ENCODE measurements around the gene CLPTM1L. TPM values are rescaled to one million over a fixed set of nuclear protein-coding genes. Genes with fewer than 3 reads are reported as not detected.
A peak's percentile ranks its signal among the peaks of the same experiment; 100 is the strongest.
"Not testable (repeated sequence)": the region's sequence is repeated elsewhere in the genome, so short reads cannot be mapped to it uniquely, and the experiment has no call there.

CLPTM1L gene
- total RNA-seq, 2 experiments from 2014 or later, result 80.9 to 82.7 TPM

DNA sequence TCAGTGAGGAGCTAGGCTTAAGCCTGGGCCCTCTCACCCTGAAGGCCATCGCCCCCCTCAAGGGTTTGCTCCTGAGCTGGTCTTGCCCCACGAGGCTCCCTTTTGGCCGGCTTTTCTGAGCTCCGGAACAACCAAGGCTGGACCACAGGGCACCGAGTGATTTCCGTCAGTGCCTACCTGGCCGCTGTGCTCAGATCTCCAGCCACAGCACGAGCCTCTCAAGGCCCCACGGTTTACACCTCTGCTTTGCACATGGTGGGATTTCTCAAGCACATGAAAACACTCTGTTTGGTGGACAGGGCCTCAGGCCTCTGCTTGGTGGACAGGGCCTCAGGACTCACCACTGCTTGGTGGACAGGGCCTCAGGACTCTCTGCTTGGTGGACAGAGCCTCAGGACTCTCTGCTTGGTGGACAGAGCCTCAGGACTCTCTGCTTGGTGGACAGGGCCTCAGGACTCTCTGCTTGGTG lies 15.8 kb downstream of the CLPTM1L start:
- Mint-ChIP-seq H3K9me3 (no peaks in the 10 kb centered on the region), H3K27ac (no peak overlapping the region), H3K36me3 (peaks cover 13% of the 10 kb centered on the region), H3K4me1 (peaks cover 9% of the 10 kb centered on the region), H3K27me3 (no peaks in the 10 kb centered on the region), H3K4me3 (no peak overlapping the region)
- DNase-seq, result peak; percentile 17
- POLR2A ChIA-PET, result interaction anchor here (1.0 kb wide), 1 partner anchor 10 kb away, joined by 3 read pairs; no protein-coding TSS in a partner anchor
- no peak for ATAC-seq (ENCODE audit: low read depth)

- not testable (repeated sequence) for H3K27ac Mint-ChIP-seq; H3K4me1 Mint-ChIP-seq; DNase-seq; H3K27me3 Mint-ChIP-seq; H3K4me3 Mint-ChIP-seq; H3K9me3 Mint-ChIP-seq; ATAC-seq (ENCODE audit: low read depth)
- H3K36me3 Mint-ChIP-seq, result peaks cover 12% of the 10 kb centered on the region
- POLR2A ChIA-PET, result interaction anchor here (0.6 to 1.0 kb wide), 2 partner anchors 10 to 85 kb away, joined by 3 read pairs; no protein-coding TSS in a partner anchor
These were observed 16.4 kb downstream of the CLPTM1L start for GRCh38 chr5:1328237-1329110.

- H3K27me3 Mint-ChIP-seq; H3K4me3 Mint-ChIP-seq; H3K9me3 Mint-ChIP-seq; H3K4me1 Mint-ChIP-seq; POLR2A ChIA-PET; ATAC-seq (ENCODE audit: low read depth); DNase-seq; H3K36me3 Mint-ChIP-seq: not testable (repeated sequence)
- peak overlapping the region; percentile 69 for H3K27ac Mint-ChIP-seq
These were observed 17.8 kb downstream of the CLPTM1L start for GRCh38 chr5:1326901-1327756.

GRCh38 chr5:1326532-1326875 lies 18.4 kb downstream of the CLPTM1L start:
- H3K36me3 Mint-ChIP-seq; H3K27me3 Mint-ChIP-seq; H3K9me3 Mint-ChIP-seq; H3K4me1 Mint-ChIP-seq; ATAC-seq (ENCODE audit: low read depth); H3K27ac Mint-ChIP-seq; H3K4me3 Mint-ChIP-seq: not testable (repeated sequence)
- DNase-seq, result peak; percentile 3
- POLR2A ChIA-PET, result interaction anchor here (1.0 kb wide), 1 partner anchor 10 kb away, joined by 4 read pairs; no protein-coding TSS in a partner anchor

DNA sequence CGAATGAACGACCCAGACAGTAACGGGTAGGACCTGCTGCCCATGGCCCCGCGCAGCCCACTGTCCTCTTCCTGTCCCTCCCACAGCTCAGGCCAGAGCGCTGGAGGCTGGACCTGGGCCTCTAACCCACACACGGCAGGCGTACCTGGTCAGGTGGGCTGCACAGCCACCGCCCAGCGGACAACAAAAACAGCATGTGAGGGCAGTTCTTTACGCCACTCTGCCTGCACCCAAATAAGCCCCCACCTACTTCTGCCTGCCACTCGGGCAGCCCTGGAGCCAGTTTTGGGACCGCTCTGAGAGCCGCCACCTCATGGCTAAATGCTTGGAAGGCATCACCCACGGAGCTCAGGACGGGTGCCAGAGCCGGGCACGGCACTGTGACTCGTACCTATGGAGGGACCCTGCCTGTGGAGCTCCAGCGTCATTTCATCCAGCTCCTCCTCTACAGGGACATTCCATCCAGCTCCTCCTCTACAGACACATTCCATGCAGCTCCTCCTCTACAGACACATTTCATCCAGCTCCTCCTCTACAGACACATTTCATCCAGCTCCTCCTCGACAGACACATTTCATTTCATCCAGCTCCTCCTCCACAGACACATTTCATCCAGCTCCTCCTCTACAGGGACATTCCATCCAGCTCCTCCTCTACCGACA lies 18.9 kb downstream of the CLPTM1L start:
- peaks cover 7% of the 10 kb centered on the region for H3K4me1 Mint-ChIP-seq
- peaks cover 11% of the 10 kb centered on the region for H3K36me3 Mint-ChIP-seq
- no peak overlapping the region for H3K4me3 Mint-ChIP-seq
- H3K27ac Mint-ChIP-seq, result peak overlapping the region; percentile 22
- DNase-seq, result no peak
- no peak for ATAC-seq (ENCODE audit: low read depth)
- POLR2A ChIA-PET, result interaction anchor here (1.0 kb wide), 1 partner anchor 10 kb away, joined by 4 read pairs; no protein-coding TSS in a partner anchor
- no peaks in the 10 kb centered on the region for H3K9me3 Mint-ChIP-seq
- no peaks in the 10 kb centered on the region for H3K27me3 Mint-ChIP-seq

DNA sequence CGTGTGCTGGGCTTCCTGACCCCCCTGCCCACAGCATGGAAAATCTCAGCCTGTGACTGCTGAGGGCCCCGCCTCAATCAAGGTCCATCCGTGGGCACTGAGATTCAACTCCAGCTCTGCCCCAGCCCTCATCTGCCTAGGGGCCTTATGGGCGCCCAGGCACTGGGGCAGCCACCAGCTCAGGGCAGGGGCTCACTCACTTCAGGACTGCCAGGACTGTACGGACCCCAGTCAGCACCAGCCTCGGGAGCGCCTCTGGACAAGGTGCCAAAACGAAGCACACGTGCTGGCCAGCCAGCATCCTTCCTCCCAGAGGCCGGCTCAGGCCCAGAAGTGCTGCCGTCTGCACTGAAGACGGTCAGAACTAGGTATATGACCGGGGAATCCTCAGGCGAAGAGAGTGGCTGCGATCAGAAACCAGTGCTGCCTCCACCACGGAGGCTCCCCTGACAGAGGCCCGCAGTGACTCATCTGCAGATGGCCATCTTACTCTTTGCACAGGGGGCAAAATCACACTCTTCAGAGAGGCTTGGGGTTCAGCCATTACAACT lies 19.6 kb downstream of the CLPTM1L start:
- POLR2A ChIA-PET, result interaction anchor here (1.0 kb wide), 1 partner anchor 9 kb away, joined by 4 read pairs; no protein-coding TSS in a partner anchor
- Mint-ChIP-seq H3K36me3 (peaks cover 16% of the 10 kb centered on the region), H3K27ac (no peak overlapping the region), H3K4me3 (no peak overlapping the region), H3K27me3 (no peaks in the 10 kb centered on the region), H3K9me3 (no peaks in the 10 kb centered on the region), H3K4me1 (peaks cover 7% of the 10 kb centered on the region)
- no peak for ATAC-seq (ENCODE audit: low read depth)
- DNase-seq, result no peak

DNA sequence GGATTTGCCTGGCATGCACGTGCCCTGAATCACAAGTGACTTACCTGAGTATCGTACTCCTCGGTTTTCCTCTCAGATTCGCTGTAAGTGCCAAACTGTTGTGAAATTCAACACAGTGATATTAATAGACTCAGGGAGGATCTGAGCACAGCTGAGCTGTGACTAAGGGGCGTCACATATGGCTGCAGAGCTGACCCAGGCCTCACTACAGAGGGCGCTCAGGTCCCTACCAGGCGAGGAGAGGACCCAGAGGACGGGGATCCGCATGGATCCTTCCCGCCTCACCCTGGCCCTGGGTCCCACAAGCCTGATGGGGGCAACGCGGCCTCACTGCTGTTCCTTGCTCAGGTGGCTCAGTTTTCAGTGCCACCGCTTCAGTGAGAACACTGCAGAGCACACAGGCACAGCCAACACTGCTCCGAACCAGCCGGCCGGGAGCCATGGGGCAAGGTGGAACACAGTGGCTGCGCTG lies 20.1 kb downstream of the CLPTM1L start:
- ATAC-seq (ENCODE audit: low read depth), result no peak
- POLR2A ChIA-PET, result no interaction called here
- H3K27me3 Mint-ChIP-seq, result no peaks in the 10 kb centered on the region
- DNase-seq, result no peak
- H3K4me1 Mint-ChIP-seq, result peaks cover 7% of the 10 kb centered on the region
- H3K9me3 Mint-ChIP-seq, result no peaks in the 10 kb centered on the region
- peaks cover 16% of the 10 kb centered on the region for H3K36me3 Mint-ChIP-seq
- no peak overlapping the region for H3K27ac Mint-ChIP-seq
- H3K4me3 Mint-ChIP-seq, result no peak overlapping the region

GRCh38 chr5:1324301-1324700 lies 20.6 kb downstream of the CLPTM1L start:
- H3K9me3 Mint-ChIP-seq, result no peaks in the 10 kb centered on the region
- DNase-seq (no peak), ATAC-seq (ENCODE audit: low read depth) (no peak)
- POLR2A ChIA-PET, result no interaction called here
- H3K27me3 Mint-ChIP-seq, result no peaks in the 10 kb centered on the region
- no peak overlapping the region for H3K4me3 Mint-ChIP-seq
- H3K36me3 Mint-ChIP-seq, result peaks cover 18% of the 10 kb centered on the region
- no peak overlapping the region for H3K27ac Mint-ChIP-seq
- H3K4me1 Mint-ChIP-seq, result peaks cover 7% of the 10 kb centered on the region

GRCh38 chr5:1323803-1324173 lies 21.1 kb downstream of the CLPTM1L start:
- DNase-seq, result no peak
- POLR2A ChIA-PET, result interaction anchor here (0.6 to 1.2 kb wide), 2 partner anchors 11 to 15 kb away, joined by 3 read pairs; no protein-coding TSS in a partner anchor

GRCh38 chr5:1322955-1323802 lies 21.7 kb downstream of the CLPTM1L start:
- POLR2A ChIA-PET, result interaction anchor here (0.6 to 1.2 kb wide), 2 partner anchors 11 to 15 kb away, joined by 3 read pairs; no protein-coding TSS in a partner anchor
- Mint-ChIP-seq H3K27me3 (no peaks in the 10 kb centered on the region), H3K27ac (no peak overlapping the region), H3K4me3 (no peak overlapping the region), H3K9me3 (no peaks in the 10 kb centered on the region), H3K4me1 (peaks cover 4% of the 10 kb centered on the region), H3K36me3 (peaks cover 19% of the 10 kb centered on the region)
- no peak for DNase-seq
- ATAC-seq (ENCODE audit: low read depth), result no peak

More at GRCh38 chr5:1323803-1324173, 21.1 kb downstream of the CLPTM1L start:
- no peaks in the 10 kb centered on the region for H3K9me3 Mint-ChIP-seq
- H3K27me3 Mint-ChIP-seq, result no peaks in the 10 kb centered on the region
- no peak overlapping the region for H3K4me3 Mint-ChIP-seq
- H3K36me3 Mint-ChIP-seq, result peaks cover 18% of the 10 kb centered on the region
- H3K4me1 Mint-ChIP-seq, result peaks cover 7% of the 10 kb centered on the region
- ATAC-seq (ENCODE audit: low read depth), result no peak
- H3K27ac Mint-ChIP-seq, result no peak overlapping the region

- Mint-ChIP-seq H3K4me1 (peaks cover 3% of the 10 kb centered on the region), H3K27ac (no peak overlapping the region), H3K27me3 (no peaks in the 10 kb centered on the region), H3K9me3 (no peaks in the 10 kb centered on the region), H3K36me3 (peaks cover 22% of the 10 kb centered on the region), H3K4me3 (no peak overlapping the region)
- DNase-seq (no peak), ATAC-seq (ENCODE audit: low read depth) (no peak)
- POLR2A ChIA-PET, result interaction anchor here (1.2 kb wide), 1 partner anchor 10 kb away, joined by 3 read pairs; no protein-coding TSS in a partner anchor
These were observed 22.6 kb downstream of the CLPTM1L start for GRCh38 chr5:1322036-1322900.
